MM.1S (cell line): ENCODE measurements around the gene CCDC88C.

Experiments
- DNase-seq: peaks from one replicate; pipeline ENCODE4 v3.0.0-alpha.2; 2015
- H2AFZ ChIP-seq: fragments of 300-600 bp; sonication (generic); 2 replicates; pipeline ENCODE4 v1.6.0; 2016; ENCODE audit warnings: antibody characterized with exemption, low read length
- H3F3A ChIP-seq: fragments of 300-600 bp; sonication (generic); 2 replicates; pipeline ENCODE4 v1.6.1; 2016; ENCODE audit warnings: mild to moderate bottlenecking, antibody characterized with exemption, low read length, moderate library complexity, mixed read lengths; ENCODE audit not compliant: insufficient read depth
- H3K27ac ChIP-seq: fragments of 300-600 bp; sonication (generic); 2 replicates; pipeline ENCODE4 v1.5.1; 2016; ENCODE audit warnings: mild to moderate bottlenecking, low read length
- H3K27me3 ChIP-seq: fragments of 300-600 bp; sonication (generic); replicated peaks from 2 replicates; pipeline ENCODE4 v1.6.0; 2016; ENCODE audit warnings: low read length; ENCODE audit not compliant: insufficient read depth
- H3K36me3 ChIP-seq: fragments of 300-600 bp; sonication (generic); replicated peaks from 2 replicates; pipeline ENCODE4 v1.6.1; 2016; ENCODE audit warnings: mild to moderate bottlenecking, low read length, mixed read lengths; ENCODE audit not compliant: insufficient read depth
- H3K4me1 ChIP-seq: fragments of 300-600 bp; sonication (generic); 2 replicates; pipeline ENCODE4 v1.6.1; 2016; ENCODE audit warnings: low read length, mixed read lengths
- H3K4me2 ChIP-seq: fragments of 300-600 bp; sonication (generic); 2 replicates; pipeline ENCODE4 v1.6.0; 2016; ENCODE audit warnings: low read depth, low read length
- H3K4me3 ChIP-seq: fragments of 300-600 bp; sonication (generic); 2 replicates; pipeline ENCODE4 v1.5.1; 2016; ENCODE audit warnings: low read length, mixed read lengths
- H3K79me2 ChIP-seq: fragments of 300-600 bp; sonication (generic); 2 replicates; pipeline ENCODE4 v1.6.1; 2016; ENCODE audit warnings: mixed run types, low read length, mixed read lengths
- H3K9ac ChIP-seq: fragments of 300-600 bp; sonication (generic); 2 replicates; pipeline ENCODE4 v1.6.1; 2016; ENCODE audit warnings: low read length, mixed read lengths
- H3K9me2 ChIP-seq: fragments of 300-600 bp; sonication (generic); replicated peaks from 2 replicates; pipeline ENCODE4 v1.6.1; 2016; ENCODE audit warnings: mild to moderate bottlenecking, low read length, mixed read lengths; ENCODE audit not compliant: insufficient read depth
- H3K9me3 ChIP-seq: fragments of 300-600 bp; sonication (generic); replicated peaks from 2 replicates; pipeline ENCODE4 v1.6.1; 2016; ENCODE audit warnings: mild to moderate bottlenecking, low read length, mixed read lengths; ENCODE audit not compliant: insufficient read depth
- H4K20me1 ChIP-seq: fragments of 300-600 bp; sonication (generic); 2 replicates; pipeline ENCODE4 v1.6.1; 2016; ENCODE audit warnings: mild to moderate bottlenecking, low read length, moderate library complexity, mixed read lengths; ENCODE audit not compliant: insufficient read depth
- CTCF ChIP-seq: fragments of 300-600 bp; sonication (generic); IDR thresholded peaks from 2 replicates; pipeline ENCODE4 v1.5.1; 2016; ENCODE audit warnings: antibody characterized with exemption, low read length, mixed read lengths
- EZH2 ChIP-seq: fragments of 300-600 bp; sonication (generic); optimal IDR thresholded peaks from 2 replicates; pipeline ENCODE3; 2017; ENCODE audit warnings: low read depth, mild to moderate bottlenecking, antibody characterized with exemption, low read length, mixed read lengths
- EZH2phosphoT487 ChIP-seq: fragments of 300-600 bp; sonication (generic); IDR thresholded peaks from 2 replicates; pipeline ENCODE4 v1.6.1; 2018; ENCODE audit warnings: antibody characterized with exemption, low read length

Gene CCDC88C

DNA sequence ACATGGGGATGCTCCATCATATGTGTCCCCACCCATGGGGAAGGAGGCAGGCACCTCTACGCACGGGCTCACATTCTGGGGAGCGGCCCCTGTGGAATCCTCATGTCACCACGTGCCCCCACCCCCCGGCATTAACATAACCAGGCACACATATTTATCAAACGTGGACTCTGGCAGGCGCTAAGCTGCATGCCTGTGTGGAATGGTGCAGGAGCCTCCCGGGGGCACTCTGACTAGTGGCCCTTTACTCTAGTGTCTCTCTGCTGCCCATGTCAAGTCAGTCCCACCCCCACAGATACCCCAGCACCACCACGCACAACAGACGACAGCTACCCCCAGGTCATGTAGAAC is 66.1 kb downstream of the CCDC88C start:
- H3K4me2 ChIP-seq, result peak overlapping the region; percentile 95

DNA sequence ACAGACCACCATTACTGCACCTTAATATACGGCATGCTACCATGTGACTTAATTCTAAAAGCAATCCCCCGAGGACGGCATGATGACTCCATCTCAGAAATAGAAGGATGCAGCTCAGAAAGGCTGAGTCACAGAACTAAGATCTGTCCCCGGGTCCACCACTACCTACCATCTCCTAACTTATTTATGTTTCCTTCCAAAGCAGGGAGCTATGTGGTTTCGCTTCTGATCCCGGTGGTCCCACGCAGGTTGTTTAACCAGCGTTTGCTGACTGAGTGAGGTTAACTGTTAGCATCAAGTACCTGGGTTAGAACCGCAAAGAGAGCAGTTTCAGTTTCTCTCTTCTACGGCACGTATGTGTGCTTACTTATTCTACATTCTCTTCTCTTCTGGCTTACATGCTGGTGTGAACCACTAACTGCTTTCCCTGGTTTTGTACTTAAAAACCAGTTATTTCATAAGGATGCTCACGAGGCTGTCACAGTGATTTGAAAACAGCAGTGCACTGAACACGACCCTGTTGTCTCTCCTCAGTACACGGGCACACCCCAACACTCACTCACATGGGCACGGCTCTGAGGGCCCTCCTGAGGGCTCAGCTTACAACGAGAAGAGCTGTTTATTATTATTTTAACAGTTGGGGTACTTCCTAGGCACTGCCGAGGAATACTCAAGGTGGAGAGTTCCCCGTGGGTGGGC is 66.7 kb downstream of the CCDC88C start:
- no peaks in the 10 kb centered on the region; the same call in 1 of the 2 replicates for H3K36me3 ChIP-seq
- H3K27ac ChIP-seq, result peak overlapping the region; percentile 99
- no peaks in the 10 kb centered on the region for H3K9me3 ChIP-seq
- no peaks in the 10 kb centered on the region for H3K27me3 ChIP-seq
- H3K4me1 ChIP-seq, result peaks cover 81% of the 10 kb centered on the region
- H3K9me2 ChIP-seq, result no peaks in the 10 kb centered on the region
- H3K4me2 ChIP-seq, result peak overlapping the region; percentile 95
- H2AFZ ChIP-seq, result no peak overlapping the region
- peak overlapping the region; percentile 76 for H3K9ac ChIP-seq
- TF ChIP-seq EZH2 (no peak), EZH2phosphoT487 (no peak), CTCF (no peak)
- peak; percentile 88 for DNase-seq
- H3K4me3 ChIP-seq, result peak overlapping the region; percentile 53
- H3K79me2 ChIP-seq, result peaks cover 81% of the 10 kb centered on the region
- no peaks in the 10 kb centered on the region for H4K20me1 ChIP-seq
- H3F3A ChIP-seq, result peaks cover 77% of the 10 kb centered on the region

More for the DNA sequence above, 66.1 kb downstream of the CCDC88C start:
- Histone ChIP-seq H3K36me3 (no peaks in the 10 kb centered on the region), H4K20me1 (no peaks in the 10 kb centered on the region), H3K9ac (peak overlapping the region; percentile 76), H3K79me2 (peaks cover 81% of the 10 kb centered on the region), H3K27me3 (no peaks in the 10 kb centered on the region), H3F3A (peaks cover 82% of the 10 kb centered on the region), H3K9me3 (no peaks in the 10 kb centered on the region), H3K4me1 (peaks cover 82% of the 10 kb centered on the region), H3K27ac (peak overlapping the region; percentile 99), H2AFZ (no peak overlapping the region), H3K4me3 (peak overlapping the region; percentile 20; the same call in 1 of the 2 replicates), H3K9me2 (no peaks in the 10 kb centered on the region)
- TF ChIP-seq CTCF (no peak), EZH2phosphoT487 (no peak), EZH2 (no peak)
- DNase-seq, result no peak

DNA sequence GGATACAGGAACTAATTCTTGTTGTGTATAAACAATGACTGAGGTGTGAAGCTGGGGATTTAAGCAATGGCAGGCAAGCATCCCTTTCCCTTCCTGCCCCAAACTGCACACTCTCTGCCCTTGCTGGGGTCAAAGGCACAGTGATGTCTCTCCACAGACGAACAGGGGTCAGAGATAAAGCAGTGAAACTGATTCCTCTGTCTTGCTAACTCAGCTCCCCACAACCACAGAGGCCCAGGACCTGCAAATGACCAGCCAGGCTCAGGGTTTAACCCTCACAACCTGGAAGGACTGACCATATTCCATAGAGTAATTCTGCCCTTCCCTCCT is 67.2 kb downstream of the CCDC88C start:
- TF ChIP-seq EZH2, result no peak
- no peak for TF ChIP-seq EZH2phosphoT487
- TF ChIP-seq CTCF, result no peak
- DNase-seq, result no peak
- Histone ChIP-seq H3K9ac (peak overlapping the region; percentile 76), H3F3A (peaks cover 72% of the 10 kb centered on the region), H2AFZ (no peak overlapping the region), H3K79me2 (peaks cover 81% of the 10 kb centered on the region), H3K4me2 (peak overlapping the region; percentile 95), H3K9me3 (no peaks in the 10 kb centered on the region), H3K36me3 (no peaks in the 10 kb centered on the region; the same call in 1 of the 2 replicates), H3K4me3 (peak overlapping the region; percentile 53), H4K20me1 (no peaks in the 10 kb centered on the region), H3K4me1 (peaks cover 78% of the 10 kb centered on the region), H3K9me2 (no peaks in the 10 kb centered on the region), H3K27ac (peak overlapping the region; percentile 99), H3K27me3 (no peaks in the 10 kb centered on the region)
